HG03060 (cell line): ENCODE measurements around the gene CHRNB1.

Experiments used
- ATAC-seq: cut with Tn5 transposase; IDR thresholded peaks from one replicate; pipeline ENCODE4 v1.9.1; 2021; ENCODE audit warnings: low read depth, moderate number of reproducible peaks; ENCODE audit not compliant: unreplicated experiment

The CHRNB1 gene

GRCh38 chr17:7436556-7437368 is 8.1 kb upstream of the CHRNB1 start:
- ATAC-seq = no peak

DNA sequence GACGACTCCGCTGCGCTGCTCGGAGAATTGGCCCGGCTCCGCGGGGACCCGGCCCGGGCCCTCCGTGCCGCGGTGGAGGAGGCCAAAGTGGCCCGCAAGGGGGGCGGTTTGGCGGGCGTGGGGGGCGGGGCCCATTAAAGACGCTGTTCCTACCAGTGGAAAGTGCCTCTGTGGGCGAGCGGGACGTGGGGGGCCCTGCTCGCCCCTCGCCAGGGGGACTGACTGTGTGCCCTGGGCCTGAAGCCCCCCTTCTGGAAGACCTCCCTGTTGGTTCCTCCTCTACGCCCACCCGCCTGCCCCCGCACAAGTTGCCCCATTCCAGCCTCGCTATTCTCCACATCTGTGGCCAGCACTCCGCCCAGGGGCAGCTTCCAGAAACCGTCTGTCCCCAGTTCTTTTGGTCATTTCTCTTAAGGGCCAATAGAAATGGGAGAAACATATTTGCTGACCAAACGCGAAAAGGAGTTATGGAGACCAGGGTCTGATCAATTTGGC is 7.4 kb upstream of the CHRNB1 start:
- no peak for ATAC-seq

DNA sequence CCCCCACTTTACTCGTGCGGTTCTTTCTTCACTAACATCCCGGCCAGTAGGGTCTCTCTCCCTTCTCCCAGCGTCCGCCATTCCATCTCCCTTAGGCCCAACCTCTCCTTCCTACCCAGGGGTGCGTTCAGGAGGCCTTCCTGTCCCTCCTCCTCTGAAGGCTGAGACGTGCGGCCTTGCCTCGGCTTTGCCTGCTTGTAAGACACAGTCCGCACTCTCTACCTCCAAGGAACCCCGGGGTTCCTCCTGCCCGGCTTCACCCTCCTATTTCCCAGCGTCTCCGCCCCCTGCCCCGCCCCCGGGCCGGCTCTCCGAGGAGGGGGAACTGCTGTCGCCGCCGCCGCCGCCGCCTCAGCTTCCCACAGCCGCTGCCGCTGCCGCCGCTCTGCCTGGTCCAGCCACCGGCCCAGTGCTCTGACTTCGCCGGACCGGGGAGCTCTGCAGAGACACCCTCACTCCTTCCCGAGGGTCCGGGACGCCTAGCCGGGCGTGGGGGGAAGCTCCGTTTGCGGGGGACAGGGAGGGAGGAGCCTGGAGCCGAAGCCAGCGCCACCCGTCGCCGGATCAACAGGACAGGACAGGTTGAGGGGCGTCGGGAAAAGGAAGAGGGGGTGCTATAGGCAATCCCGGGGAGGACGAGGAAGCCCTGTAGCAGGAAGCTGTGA is 6.8 kb upstream of the CHRNB1 start:
- no peak for ATAC-seq

- no peak for ATAC-seq
Observed at GRCh38 chr17:7438656-7439460, 6.0 kb upstream of the CHRNB1 start.

DNA sequence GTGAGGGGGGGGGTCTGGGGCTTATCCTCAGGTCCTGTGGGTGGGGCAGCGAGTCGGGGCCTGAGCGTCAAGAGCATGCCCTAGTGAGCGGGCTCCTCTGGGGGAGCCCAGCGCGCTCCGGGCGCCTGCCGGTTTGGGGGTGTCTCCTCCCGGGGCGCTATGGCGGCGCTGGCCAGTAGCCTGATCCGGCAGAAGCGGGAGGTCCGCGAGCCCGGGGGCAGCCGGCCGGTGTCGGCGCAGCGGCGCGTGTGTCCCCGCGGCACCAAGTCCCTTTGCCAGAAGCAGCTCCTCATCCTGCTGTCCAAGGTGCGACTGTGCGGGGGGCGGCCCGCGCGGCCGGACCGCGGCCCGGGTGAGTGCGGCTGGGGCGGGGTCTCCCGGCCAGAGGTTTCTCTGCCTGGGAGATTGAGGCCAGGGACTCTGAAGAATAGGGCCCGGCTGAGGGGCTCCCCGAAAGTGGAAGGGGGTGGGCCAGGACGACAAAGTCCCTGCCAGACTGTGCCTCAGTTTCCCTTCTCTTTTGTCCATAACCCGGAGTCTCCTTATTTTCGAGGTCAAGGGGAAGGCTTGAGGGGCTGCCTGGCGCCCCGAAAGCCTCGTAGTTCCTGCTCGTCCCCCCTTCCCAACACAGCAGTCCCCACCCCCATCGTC is 5.3 kb upstream of the CHRNB1 start, which contains the start of gene FGF11:
Gene FGF11, plus strand, starts transcription at position 51 of the 651 bp plus-strand sequence. Its CDS starts 109 bp downstream, at position 160.
- ATAC-seq = no peak

DNA sequence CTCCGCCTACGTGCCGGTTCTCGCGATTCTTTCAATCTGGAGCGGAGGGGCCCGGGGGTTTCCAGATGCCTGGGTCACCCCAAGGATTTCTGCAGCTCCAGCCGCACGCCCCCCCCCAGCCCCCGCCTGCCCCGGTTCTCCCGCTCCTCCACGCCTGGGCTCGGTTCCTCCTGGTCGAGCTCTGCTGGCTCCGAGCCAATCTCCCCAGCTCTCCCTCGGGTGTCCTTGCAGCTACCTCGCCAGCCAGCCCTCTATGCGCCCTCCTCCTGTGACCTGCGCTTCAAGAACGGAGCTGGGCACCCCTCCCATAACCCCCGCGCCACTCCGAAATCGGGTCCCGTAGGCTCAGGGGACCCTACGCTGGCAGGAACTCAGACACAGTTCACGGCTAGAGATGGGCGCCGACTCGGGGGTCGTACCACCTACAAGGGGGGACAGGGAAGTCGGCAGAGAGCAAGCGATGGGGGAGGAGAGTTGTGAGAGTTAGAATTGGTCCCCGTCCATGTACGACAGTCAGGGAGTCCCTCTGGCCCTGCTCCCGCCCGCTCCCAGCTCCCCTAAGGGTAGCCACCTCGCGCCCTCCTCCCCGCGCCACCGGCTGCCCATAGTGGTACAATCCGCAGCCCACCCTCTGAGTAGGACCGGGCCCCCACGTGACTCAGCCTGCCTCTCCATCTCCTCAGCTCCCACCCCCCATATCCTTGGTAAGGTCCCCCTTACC is 4.6 kb upstream of the CHRNB1 start:
- no peak for ATAC-seq

- ATAC-seq = no peak
Observed at GRCh38 chr17:7440834-7441195, 4.0 kb upstream of the CHRNB1 start.

DNA sequence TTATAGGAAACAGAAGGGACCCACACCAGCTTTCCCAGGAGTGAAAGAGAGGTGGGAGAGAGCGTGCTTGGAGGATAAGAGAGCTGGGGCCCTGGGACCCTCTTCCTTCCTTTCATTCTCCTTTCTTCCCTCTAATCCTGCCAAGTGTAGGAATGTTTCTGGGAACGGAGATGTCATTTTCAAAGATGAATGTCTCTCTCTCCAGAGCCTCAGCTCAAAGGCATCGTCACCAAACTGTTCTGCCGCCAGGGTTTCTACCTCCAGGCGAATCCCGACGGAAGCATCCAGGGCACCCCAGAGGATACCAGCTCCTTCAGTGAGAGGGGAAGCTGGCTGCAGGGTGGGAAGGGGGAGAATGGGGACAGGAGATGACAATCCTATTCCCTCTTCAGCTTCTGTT is 3.6 kb upstream of the CHRNB1 start:
- no peak for ATAC-seq

DNA sequence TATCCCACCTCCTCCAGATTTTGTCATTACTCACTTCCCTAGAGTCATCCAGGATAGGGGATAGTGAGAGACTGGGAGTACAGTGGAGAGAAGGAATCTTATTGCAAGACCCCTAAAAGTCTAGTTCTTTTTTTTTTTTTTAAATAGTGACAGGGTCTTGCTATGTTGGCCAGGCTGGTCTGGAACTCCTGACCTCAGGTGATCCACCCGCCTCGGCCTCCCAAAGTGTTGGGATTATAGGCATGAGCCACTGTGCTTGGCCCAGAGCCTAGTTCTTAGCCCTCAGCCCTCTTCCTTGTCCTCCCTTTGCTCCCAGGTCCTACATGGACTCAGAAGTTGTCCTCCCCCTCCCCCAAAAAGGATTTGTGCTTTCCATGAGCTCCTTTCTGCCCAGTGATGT is 2.7 kb upstream of the CHRNB1 start:
- ATAC-seq = no peak

DNA sequence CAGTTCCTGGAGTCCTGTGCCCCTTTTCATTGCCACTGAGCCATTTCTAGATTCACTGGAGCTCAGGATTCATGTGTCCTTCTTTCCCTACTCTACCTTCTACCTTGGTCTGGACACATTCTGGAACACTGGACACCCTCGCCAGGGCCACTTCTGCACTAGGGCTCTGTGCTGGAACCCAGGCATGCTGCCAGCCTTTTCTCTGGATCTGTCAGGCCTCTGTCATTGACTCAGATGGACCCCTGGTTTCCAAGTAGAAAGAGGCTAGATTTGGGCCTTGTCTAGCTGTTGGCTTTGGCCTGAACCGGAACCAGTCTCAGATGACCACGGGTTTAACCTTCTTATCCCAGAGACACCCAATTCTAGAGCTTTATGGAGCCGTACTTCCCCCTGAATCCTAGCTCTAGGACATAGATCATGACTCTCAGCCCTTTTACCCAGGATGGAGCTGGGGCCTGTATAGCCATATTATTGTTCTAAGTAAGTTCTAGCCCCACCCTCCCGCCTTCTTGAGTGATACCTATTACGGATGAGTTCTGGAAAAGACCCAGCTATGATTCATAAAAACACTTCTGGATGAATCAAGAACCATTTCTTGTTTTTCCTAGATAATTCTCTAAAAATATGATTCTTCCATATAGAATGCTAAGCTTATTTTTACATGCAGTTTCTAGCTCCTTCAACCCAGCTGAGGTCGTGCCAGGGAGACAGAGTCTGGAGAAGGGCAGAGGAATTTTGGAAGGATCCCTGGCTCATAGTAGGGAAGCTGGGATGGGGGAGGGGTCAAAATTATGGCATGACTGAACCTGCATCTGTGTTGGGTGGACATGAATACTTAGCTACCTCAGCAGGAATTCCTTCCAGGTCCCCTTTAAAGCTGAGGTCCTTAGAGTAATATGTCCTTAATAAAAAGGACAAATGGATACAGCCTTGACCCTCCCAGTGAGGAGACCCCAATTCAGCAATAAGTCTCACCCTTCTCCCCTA is 1.1 kb upstream of the CHRNB1 start:
- ATAC-seq = no peak

DNA sequence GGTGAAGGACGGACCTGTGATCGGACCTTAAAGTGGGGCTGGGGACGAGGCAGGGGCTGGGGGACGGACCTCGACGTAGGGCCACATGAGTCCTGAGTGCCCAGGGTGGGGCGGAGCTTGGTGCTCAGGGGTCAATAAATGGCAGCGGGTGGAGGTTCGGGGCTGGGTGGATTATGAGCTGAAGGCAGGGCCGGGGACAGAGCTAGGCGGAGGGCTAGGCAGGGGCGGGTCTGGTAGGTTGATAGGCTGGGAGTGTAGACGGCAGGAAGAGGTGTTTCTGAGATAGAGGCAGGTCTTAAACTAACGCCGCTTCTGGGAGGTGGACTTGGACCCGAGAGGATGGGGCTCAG is 733 bp downstream of the CHRNB1 start:
- no peak for ATAC-seq

DNA sequence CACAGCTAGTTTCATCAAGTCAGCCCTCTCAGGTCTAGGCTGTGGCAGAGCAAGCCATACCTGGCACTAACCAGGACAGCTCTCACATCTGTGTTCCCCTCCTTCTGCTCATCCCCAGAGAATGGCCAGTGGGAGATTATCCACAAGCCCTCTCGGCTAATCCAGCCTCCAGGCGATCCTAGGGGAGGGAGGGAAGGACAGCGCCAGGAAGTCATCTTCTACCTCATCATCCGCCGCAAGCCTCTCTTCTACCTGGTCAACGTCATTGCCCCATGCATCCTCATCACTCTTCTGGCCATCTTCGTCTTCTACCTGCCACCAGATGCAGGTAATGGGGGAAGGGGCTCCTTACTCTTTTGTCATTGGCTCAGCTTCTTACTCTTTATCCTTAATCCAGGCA is 3.6 kb downstream of the CHRNB1 start:
- no peak for ATAC-seq

- no peak for ATAC-seq
Observed at GRCh38 chr17:7459961-7460545, 15.2 kb downstream of the CHRNB1 start.

GRCh38 chr17:7460850-7461660 is 16.2 kb downstream of the CHRNB1 start:
- no peak for ATAC-seq

GRCh38 chr17:7462474-7463371 is 17.9 kb downstream of the CHRNB1 start:
- ATAC-seq = no peak

GRCh38 chr17:7463372-7463846 is 18.5 kb downstream of the CHRNB1 start:
- no peak for ATAC-seq

DNA sequence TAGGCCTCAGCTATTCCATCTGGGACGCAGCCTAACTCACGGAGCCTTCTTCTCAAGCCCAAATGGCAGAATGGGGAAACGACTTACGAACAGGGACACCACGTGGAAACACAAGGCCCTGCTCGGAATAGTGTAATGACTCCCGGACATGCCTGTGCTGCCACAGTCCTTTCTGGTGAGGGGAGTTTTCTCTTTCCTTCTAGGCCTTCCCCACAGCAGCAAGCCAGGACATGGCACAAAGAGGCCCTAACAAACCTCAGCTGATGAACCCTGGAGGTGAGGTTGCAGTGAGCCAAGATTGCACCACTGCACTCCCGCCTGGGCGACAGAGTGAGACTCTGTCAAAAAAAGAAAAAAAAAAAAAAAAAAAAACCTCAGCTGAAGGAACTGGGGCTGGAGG is 19.2 kb downstream of the CHRNB1 start:
- no peak for ATAC-seq
